Measurements from ENCODE around the gene CLTB. TPM values are rescaled to one million over a fixed set of nuclear protein-coding genes. Genes with fewer than 3 reads are reported as not detected.

CLTB gene
- total and polyA plus RNA-seq, 2 of the 8 experiments (the other 6 are each of a cell fraction or from before 2014, with no cell fraction given): 25.9 to 34.9 TPM

DNA sequence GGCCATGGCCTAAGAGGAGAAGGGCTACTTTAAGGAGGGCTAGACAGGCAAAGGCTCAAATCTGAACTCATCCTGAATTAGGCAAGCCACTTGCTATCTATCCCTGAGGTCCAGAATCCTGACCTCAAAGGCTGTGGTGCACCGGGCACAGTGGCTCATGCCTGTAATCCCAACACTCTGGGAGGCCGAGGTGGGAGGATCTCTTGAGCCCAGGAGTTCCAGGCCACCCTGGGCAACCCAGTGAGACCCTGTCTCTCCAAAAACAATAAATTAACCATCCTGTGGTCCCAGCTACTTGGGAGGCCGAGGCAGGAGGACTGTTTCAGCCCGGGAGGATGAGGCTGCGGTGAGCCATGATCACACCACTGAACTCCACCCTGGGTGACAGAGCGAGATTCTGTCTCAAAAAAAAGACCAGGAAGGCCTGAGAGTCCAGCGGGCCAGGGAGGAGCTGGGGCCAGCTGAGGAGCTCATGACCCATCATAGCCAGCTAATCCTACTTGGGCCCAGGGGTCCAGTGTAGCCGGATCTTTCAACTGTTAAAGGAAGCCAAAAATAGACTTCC, 31.9 kb downstream of the CLTB start (continued):
- TF ChIP-seq, protein P1, sequence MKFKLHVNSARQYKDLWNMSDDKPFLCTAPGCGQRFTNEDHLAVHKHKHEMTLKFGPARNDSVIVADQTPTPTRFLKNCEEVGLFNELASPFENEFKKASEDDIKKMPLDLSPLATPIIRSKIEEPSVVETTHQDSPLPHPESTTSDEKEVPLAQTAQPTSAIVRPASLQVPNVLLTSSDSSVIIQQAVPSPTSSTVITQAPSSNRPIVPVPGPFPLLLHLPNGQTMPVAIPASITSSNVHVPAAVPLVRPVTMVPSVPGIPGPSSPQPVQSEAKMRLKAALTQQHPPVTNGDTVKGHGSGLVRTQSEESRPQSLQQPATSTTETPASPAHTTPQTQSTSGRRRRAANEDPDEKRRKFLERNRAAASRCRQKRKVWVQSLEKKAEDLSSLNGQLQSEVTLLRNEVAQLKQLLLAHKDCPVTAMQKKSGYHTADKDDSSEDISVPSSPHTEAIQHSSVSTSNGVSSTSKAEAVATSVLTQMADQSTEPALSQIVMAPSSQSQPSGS (IDR thresholded peaks at IDR 0.05; ENCODE audit: low read length): no peak
- TF ChIP-seq POLR2AphosphoS5 (IDR thresholded peaks at IDR 0.05; ENCODE audit: low read depth, low read length) (no peak), SUZ12 (IDR thresholded peaks at IDR 0.05; ENCODE audit: low read length) (no peak), EZH2 (IDR thresholded peaks at IDR 0.05; ENCODE audit: low read depth, low read length, severe bottlenecking) (no peak), KDM1A (IDR thresholded peaks at IDR 0.05; ENCODE audit: borderline replicate concordance, low read length) (no peak), CREB1 (IDR thresholded peaks at IDR 0.05) (no peak), NANOG (IDR thresholded peaks at IDR 0.05; ENCODE audit: insufficient read depth, low read depth, low read length, poor library complexity, severe bottlenecking) (no peak), SP2 (IDR thresholded peaks at IDR 0.05; ENCODE audit: low read length) (no peak), CEBPB (IDR thresholded peaks at IDR 0.05; ENCODE audit: low read depth, low read length) (no peak)

Measured in H1 (cell line).